Measurements from ENCODE around the gene CRMP1. TPM values are rescaled to one million over a fixed set of nuclear protein-coding genes. Genes with fewer than 3 reads are reported as not detected.

The CRMP1 gene
- total and polyA plus RNA-seq, 9 of the 15 experiments (the other 6 are each of a cell fraction or from before 2014, with no cell fraction given): 0.03 to 0.04 TPM; not detected in 7

- TF ChIP-seq ELF2 (CRISPR knock-in tag; IDR thresholded peaks at IDR 0.05): no peak
- TF ChIP-seq FOXJ3 (CRISPR knock-in tag; IDR thresholded peaks at IDR 0.05): no peak
Observed at GRCh38 chr4:5905714-5906113, 12.8 kb upstream of the CRMP1 start (continued).

DNA sequence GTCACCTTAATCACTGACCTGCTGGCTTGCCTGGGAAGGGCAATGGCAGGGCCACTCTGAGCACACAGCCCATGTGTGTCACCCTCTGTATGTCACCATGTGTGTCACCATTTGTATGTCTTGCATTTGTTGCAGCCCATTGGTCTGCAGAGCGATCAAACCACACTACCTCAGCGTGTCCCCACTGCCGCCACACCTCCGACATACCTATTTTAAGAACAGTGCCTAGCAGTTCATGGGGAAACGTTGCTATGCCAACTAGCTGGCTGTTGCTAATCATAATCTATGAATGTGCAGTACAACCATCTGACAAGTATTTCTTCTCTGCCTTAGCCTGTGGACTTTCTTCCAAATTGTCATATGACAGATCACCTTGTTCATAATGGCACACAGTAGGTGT, 8.0 kb upstream of the CRMP1 start:
- POLR2A ChIA-PET: no interaction called here
- no peak for DNase-seq (ENCODE audit: extremely low read depth in 1 of 4, low spot score in 3 of 4)
- H3K27me3 ChIP-seq (ENCODE audit: control insufficient read depth in 2 of 2, insufficient read depth in 2 of 2, low read length in 2 of 2): peaks cover 0 to 17% of the 10 kb centered on the region in 2 experiments; a peak in 4 of 5 replicates
- no peak overlapping the region for H3K27ac ChIP-seq (ENCODE audit: extremely low read depth, low read depth, low read length)
- no peak overlapping the region for H3K4me2 ChIP-seq (ENCODE audit: insufficient read depth, low read length)
- H2AFZ ChIP-seq (ENCODE audit: low read depth, low read length): no peak overlapping the region
- H3K4me1 ChIP-seq (replicated peaks in 1 of 2; ENCODE audit: control insufficient read depth in 2 of 2, insufficient read depth in 2 of 2, low read length in 2 of 2): no peaks in the 10 kb centered on the region; a peak in 2 of 5 replicates
- in situ Hi-C loops (cut with MboI): no loop called here
- ATAC-seq: no peak
- no peak for FAIRE-seq
- no TSS peak for BruUV-seq (replicated peaks)
- H3K79me2 ChIP-seq (ENCODE audit: control insufficient read depth, insufficient read depth, low read length): no peaks in the 10 kb centered on the region
- TF ChIP-seq HNRNPL (IDR thresholded peaks at IDR 0.05; ENCODE audit: low read depth, low read length) (no peak), TOE1 (IDR thresholded peaks at IDR 0.05; ENCODE audit: borderline replicate concordance) (no peak), TOE1 (CRISPR knock-in tag; IDR thresholded peaks at IDR 0.05; ENCODE audit: borderline replicate concordance, low read depth) (no peak), TRIM24 (IDR thresholded peaks at IDR 0.05) (no peak), ZNF384 (IDR thresholded peaks at IDR 0.05; ENCODE audit: low read depth, low read length) (no peak)
- no peaks in the 10 kb centered on the region for H3K36me3 ChIP-seq (ENCODE audit: control insufficient read depth, insufficient read depth, low read length)
- no peaks in the 10 kb centered on the region for H3K9me3 ChIP-seq (replicated peaks; ENCODE audit: control insufficient read depth, insufficient read depth, low read depth, low read length)
- H3K4me3 ChIP-seq: no peak overlapping the region
- 1% methylated on average over 5 of the region's 5 CpGs for WGBS (ENCODE audit: insufficient coverage, low coverage, missing lambda C conversion rate)
- H4K20me1 ChIP-seq (replicated peaks; ENCODE audit: control insufficient read depth, insufficient read depth, low read length): peaks cover 6% of the 10 kb centered on the region; the same call in 1 of the 2 replicates
- intact Hi-C loops (cut with micrococcal nuclease): no loop called here
- CTCF ChIA-PET (ENCODE audit: low intra/inter-chr PET ratio): no interaction called here
- no peak overlapping the region for H3K9ac ChIP-seq (ENCODE audit: insufficient read depth in 1 of 2, low read depth in 2 of 2, low read length in 2 of 2)
- no peaks in the 10 kb centered on the region for H3K9me1 ChIP-seq (ENCODE audit: control insufficient read depth, insufficient read depth, low read length)
